ENCODE measurements around the gene CACNA1A.
"Not testable (repeated sequence)": the region's sequence is repeated elsewhere in the genome, so short reads cannot be mapped to it uniquely, and the experiment has no call there.

Gene CACNA1A

GRCh38 chr19:13198634-13199033, 307.6 kb downstream of the CACNA1A start:
- DNase-seq (ENCODE audit: low read depth) = no peak

GRCh38 chr19:13195678-13196077, 310.6 kb downstream of the CACNA1A start:
- DNase-seq (ENCODE audit: low read depth) = no peak

DNA sequence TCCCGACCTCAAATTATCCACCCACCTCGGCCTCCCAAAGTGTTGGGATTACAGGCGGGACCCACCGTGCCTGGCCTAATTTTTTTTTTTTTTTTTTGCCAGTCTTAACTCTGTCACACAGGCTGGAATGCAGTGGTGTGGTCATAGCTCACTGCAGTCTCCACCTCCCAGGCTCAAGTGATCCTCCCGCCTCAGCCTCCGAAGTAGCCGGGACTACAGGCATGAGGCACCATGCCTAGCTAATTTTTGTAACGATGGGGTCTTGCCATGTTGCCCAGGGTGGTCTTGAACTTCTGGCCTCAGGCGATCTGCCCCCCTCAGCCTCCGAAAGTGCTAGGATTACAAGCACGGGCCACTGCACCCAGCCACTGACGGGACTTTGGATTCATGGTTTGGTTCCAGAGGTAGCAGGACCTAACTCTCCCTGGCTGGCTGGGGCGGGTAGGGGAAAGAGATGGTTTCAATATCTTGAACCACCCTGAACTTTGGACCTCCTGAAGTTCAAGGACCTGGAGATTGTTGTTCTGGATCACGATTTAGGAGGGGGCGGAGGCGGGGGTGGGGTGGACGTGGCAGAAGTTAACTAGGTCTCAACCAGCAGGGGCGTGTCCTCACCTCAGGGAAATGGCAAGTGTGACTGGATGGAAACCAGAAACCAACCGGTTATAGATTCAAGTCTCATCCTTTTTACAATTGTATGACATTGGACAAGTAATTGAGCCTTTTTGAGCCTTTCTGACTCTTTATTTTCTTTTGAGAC, 315.3 kb downstream of the CACNA1A start:
- DNase-seq (ENCODE audit: low read depth) = no peak

DNA sequence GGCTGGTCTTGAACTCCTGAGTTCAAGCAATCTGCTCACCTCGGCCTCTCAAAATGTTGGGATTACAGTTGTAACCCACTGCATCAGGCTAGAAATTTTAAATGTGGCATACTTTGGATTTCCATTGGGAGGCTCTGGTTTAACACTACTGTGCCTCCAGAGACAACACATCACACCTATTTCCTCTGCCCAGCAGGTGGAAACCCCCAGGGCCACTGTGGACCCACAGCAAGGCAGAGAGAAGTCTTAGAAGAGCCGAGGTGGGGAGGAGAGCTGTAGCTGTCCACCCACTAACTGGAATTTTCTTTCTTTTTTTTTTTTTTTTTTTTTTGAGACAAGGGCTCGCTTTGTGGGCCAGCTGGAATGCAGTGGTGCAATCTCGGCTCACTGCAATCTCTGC, 316.7 kb downstream of the CACNA1A start:
- no peak for DNase-seq (ENCODE audit: low read depth)

DNA sequence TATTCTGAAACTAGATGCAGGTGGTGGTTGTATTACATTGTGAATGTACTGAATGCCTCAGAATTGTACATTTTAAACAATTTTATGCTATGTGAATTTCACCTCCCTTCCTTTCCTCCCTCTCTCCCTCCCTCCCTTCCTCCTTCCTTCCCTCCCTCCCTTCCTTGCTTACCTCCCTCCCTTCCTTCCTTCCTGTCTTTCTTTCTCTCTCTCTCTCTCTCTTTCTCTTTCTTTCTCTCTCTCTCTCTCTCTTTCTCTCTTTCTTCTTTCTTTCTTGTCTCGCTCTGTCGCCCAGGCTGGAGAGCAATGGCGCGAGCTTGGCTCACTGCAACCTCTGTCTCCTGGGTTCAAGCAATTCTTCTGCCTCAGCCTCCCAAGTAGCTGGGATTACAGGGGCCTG, 318.9 kb downstream of the CACNA1A start:
- DNase-seq (ENCODE audit: low read depth) = no peak

DNA sequence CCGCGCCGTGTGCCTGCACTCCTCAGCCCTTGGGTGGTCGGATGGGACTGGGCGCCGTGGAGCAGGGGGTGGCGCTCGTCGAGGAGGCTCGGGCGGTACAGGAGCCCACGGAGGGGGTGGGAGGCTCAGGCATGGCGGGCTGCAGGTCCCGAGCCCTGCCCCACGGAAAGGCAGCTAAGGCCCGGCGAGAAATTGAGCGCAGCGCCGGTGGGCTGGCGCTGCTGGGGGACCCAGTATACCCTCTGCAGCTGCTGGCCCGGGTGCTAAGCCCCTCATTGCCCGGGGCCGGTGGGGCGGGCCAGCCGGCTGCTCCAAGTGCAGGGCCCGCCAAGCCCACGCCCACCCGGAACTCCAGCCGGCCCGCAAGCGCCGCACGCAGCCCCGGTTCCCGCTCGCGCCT, 319.6 kb downstream of the CACNA1A start:
- DNase-seq (ENCODE audit: low read depth) = not testable (repeated sequence)

DNA sequence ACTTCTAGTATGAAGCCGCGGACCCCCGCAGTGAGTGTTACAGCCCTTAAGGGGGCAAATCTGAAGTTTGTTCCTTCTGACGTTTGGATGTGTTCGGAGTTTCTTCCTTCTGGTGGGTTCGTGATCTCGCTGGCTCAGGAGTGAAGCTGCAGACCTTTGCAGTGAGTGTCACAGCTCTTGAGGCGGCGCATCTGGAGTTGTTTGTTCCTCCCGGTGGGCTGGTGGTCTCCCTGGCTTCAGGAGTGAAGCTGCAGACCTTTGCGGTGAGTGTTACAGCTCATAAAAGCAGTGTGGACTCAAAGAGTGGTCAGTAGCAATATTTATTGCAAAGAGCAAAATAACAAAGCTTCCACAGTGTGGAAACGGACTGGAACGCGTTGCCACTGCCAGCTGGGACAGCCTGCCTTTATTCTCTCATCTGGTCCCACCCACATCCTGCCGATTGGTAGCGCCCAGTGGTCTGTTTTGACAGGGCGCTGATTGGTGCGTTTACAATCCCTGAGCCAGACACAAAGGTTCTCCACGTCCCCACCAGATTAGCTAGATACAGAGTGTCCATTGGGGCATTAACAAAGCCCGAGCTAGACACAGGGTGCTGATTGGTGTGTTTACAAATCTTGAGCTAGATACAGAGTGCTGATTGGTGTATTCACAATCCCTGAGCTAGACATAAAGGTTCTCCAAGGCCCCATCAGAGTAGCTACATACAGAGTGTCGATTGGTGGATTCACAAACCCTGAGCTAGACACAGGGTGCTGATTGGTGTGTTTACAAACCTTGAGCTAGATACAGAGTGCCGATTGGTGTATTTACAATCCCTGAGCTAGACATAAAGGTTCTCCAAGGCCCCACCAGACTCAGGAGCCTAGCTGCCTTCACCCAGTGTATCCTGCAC, 320.3 kb downstream of the CACNA1A start:
- DNase-seq (ENCODE audit: low read depth) = not testable (repeated sequence)

- DNase-seq (ENCODE audit: low read depth) = not testable (repeated sequence)
Observed at GRCh38 chr19:13184926-13185325, 321.4 kb downstream of the CACNA1A start.

DNA sequence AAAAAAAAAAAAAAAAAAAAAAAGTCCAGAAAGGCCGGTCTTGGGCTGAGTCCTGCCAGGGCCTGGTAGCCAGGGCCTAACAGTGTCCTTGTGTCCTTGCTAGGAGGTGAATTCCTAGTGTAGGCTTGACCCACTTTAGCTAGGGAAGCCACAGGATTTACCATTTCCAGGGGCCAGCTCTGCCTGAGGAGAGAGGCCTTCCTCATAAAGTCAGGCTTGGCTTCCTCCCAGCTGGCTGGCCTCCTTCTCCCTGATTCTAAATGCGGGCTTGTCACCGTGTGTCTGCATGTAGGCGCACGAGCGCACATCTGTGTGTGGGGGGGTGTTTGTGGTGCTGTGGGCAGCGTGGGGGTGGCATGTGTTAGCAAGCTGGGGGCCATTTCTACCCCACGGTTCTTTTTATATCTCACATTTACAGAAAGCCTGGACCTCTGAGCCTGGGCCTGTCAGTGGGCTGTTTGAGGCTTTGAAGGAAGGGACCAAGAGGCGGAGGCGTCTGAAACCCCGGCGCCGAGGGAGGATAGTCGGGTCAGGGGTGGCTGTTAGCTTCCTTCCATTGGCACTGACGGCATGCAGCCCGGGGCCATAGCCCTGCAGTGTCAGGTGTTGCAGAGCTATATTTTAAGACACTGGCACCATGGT, 324.4 kb downstream of the CACNA1A start:
- peak; percentile 46 for DNase-seq (ENCODE audit: low read depth)

DNA sequence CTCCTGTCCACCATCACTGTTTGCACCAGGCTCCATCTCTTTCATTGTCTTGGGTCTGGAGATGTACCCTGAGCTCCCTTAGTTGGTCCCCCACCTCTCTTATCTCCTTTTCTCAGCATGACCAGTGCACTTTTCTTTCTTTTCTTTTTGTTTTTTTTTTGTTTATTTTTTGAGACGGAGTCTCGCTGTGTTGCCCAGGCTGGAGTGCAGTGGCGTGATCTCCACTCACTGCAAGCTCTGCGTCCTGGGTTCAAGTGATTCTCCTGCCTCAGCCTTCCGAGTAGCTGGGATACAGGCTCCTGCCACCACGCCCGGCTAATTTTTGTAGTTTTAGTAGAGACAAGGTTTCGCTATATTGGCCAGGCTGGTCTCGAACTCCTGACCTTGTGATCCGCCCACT, 328.0 kb downstream of the CACNA1A start:
- not testable (repeated sequence) for DNase-seq (ENCODE audit: low read depth)

GRCh38 chr19:13177584-13177983, 328.7 kb downstream of the CACNA1A start:
- not testable (repeated sequence) for DNase-seq (ENCODE audit: low read depth)

DNA sequence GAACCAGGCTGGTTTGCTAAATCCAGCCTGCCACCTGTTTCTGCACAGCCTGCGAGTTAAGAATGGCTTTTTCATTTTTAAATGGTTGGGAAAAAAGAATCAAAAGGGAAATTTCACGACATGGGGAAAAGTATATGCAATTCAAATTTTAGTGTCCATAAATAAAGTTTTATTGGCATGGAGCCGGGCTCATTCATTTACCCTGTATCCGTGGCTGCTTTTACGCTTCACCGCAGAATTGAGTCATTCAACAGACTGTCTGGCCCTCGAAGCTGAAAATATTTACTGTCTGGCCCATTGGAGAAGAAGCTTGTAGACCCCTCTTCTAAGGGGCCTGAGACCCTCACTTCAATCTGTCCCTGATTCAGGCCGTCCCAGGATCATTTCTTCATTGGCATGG, 329.9 kb downstream of the CACNA1A start:
- no peak for DNase-seq (ENCODE audit: low read depth)

- no peak for DNase-seq (ENCODE audit: low read depth)
Observed at GRCh38 chr19:13173139-13173737, 333.0 kb downstream of the CACNA1A start.

- peak; percentile 65 for DNase-seq (ENCODE audit: low read depth)
Observed at GRCh38 chr19:13172346-13173138, 333.7 kb downstream of the CACNA1A start.

DNA sequence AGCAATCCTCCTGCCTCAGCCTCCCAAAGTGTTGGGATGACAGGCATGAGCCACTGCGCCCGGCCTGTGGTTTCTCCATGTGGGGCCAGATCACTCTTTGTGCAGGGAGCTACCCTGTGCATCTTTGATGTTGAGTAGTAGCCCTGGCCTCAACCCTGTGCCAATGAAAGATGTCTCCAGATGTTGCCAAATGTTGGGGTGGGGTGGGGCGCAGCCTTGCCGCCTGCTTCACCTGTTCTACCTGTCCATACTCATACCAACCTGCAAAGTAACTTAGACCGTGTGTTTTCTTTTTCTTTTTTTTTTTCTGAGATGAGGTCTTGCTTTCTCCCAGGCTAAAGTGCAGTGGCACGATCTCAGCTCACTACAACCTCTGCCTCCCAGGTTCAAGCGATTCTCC, 335.1 kb downstream of the CACNA1A start:
- no peak for DNase-seq (ENCODE audit: low read depth)

- no peak for DNase-seq (ENCODE audit: low read depth)
Observed at GRCh38 chr19:13169769-13170168, 336.5 kb downstream of the CACNA1A start.

DNA sequence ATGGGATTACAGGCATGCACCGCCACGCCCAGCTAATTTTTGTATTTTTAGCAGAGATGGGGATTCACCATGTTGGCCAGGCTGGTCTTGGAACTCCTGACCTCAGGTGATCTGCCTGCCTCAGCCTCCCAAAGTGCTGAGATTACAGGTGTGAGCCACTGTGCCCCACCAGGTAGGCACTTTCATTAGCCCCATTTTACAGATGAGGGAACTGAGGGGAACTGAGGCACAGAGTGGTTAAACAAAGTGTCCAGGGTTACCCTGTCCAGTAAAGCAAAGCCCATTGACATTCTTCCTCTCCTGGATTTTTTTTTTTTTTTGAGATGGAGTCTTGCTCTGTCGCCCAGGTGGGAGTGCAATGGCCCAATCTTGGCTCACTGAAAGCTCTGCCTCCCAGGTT, 340.1 kb downstream of the CACNA1A start:
- not testable (repeated sequence) for DNase-seq (ENCODE audit: low read depth)

DNA sequence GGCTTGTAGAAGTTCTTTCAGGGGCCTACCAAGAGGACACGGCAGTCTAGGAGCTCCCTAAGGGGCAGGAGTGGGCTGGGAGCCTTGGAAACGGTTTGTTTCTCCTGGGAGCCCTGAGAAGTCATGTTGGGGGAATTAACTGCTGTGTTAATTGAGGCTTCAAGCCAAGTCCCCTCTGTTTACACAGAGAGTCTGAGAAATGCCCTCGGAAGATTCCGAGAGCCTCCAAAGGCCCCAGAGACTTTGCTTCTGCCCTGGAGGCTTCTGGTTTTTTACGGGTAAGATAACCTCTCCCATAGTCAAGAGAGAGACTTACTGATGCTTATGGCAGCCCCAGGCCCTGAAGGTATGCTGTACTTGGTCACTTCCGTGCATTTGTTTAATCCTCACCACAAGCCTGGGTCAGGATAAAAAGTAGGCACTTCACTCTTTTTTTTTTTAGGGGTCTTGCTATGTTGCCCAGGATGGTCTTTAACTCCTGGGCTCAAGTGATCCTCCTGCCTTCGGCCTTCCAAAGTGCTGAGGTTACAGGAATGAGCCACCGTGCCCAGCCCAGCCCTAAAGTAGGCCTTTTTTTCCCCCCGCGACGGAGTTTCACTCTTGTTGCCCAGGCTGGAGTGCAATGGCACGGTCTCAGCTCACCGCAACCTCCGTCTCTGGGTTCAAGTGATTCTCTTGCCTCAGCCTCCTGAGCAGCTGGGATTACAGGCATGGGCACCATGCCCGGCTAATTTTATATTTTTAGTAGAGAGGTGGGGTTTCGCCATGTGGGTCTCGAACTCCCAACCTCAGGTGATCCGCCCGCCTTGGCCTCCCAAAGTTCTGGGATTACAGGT, 340.9 kb downstream of the CACNA1A start:
- no peak for DNase-seq (ENCODE audit: low read depth)

DNA sequence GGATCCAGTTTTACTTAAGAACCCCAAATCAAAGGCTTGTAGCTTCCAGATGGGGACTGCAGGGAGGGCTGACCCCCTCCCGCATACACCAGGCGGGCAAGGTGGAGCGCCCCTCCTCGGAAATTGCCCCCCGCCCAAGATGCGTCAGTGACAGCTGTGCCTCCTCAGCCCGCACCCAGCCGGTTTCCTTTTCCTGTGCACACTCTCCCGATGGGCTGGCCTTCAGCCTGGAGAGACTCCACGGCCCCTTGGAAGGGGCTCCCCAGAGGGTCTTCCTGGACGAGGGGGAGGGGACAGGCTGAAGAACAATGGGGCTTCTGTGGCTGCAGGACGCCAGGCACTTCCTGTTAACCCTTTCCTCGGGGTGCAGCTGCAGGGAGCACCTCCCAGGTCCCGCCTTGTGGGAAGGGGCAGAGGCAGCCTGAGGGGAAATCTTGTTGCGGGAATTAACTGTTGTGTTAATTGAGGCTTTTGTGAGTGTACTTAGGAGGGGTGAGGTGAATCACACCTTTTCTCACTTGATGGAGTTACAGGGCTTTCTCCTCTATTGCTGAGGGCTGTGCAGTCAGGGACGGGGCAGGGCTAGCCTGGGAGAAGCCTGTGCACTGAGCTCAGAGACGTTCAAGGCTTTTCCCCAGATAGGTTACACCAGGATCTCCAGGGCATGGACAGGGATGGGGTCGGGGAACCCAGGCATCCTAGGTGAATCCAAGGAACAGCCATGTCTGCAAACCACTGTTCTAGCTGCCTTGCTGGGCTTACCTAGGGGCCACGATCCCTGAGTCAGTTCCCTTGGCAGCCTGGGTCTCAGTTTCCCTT, 341.7 kb downstream of the CACNA1A start:
- no peak for DNase-seq (ENCODE audit: low read depth)
